NCI-H2227 (cell line): Measurements from ENCODE around the gene CDKL5.

Experiments used
- DNase-seq: peaks from one replicate; lab custom pipeline; 2025; ENCODE audit not compliant: unreplicated experiment; lab: John Stamatoyannopoulos, UW

Gene CDKL5

GRCh38 chrX:18455384-18455783, 30.0 kb downstream of the CDKL5 start:
- no peak for DNase-seq

- no peak for DNase-seq
Observed at GRCh38 chrX:18457000-18457399, 31.6 kb downstream of the CDKL5 start.

DNA sequence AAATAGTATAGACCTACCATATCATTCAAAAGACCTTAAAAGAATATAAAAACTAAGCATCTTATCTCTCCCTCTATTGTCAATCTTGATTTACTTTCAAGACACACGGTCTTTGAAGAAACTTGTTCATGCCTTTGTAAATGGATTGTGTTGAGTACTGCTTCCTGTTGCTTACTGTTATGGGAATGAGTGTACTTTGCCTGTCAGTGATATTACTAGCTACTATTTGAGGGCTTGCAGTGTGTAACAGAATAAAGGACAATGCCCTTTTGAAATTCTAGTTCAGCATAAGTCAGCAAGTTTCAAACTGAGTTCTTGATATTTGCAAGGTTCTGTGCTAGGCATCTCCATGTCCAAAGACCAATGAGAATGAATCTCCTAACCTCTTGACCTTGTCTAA, 36.0 kb downstream of the CDKL5 start:
- no peak for DNase-seq

DNA sequence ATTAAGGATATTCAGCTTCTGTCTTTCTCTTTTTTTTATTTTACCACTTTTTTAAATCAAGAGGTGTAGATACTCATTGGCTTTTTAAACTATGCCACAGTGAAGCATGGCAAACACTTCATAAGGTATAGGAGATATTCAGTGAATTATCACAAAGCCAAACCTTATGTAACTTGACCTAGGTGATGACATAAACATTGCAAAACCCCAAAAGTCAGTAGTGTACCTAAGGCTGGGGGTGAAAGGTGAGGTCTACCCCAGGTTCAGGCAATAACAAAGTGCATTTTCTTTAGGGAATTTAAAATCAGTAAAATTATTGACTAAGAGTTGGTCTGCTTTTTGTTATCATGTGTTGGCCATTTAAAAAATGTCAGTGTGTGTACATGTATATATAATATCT, 39.1 kb downstream of the CDKL5 start:
- DNase-seq = no peak

GRCh38 chrX:18465051-18465450, 39.6 kb downstream of the CDKL5 start:
- no peak for DNase-seq

GRCh38 chrX:18468599-18468998, 43.2 kb downstream of the CDKL5 start:
- DNase-seq = no peak

- DNase-seq = no peak
Observed at GRCh38 chrX:18471296-18471695, 45.9 kb downstream of the CDKL5 start.

GRCh38 chrX:18490806-18491555, 65.6 kb downstream of the CDKL5 start:
- no peak for DNase-seq

DNA sequence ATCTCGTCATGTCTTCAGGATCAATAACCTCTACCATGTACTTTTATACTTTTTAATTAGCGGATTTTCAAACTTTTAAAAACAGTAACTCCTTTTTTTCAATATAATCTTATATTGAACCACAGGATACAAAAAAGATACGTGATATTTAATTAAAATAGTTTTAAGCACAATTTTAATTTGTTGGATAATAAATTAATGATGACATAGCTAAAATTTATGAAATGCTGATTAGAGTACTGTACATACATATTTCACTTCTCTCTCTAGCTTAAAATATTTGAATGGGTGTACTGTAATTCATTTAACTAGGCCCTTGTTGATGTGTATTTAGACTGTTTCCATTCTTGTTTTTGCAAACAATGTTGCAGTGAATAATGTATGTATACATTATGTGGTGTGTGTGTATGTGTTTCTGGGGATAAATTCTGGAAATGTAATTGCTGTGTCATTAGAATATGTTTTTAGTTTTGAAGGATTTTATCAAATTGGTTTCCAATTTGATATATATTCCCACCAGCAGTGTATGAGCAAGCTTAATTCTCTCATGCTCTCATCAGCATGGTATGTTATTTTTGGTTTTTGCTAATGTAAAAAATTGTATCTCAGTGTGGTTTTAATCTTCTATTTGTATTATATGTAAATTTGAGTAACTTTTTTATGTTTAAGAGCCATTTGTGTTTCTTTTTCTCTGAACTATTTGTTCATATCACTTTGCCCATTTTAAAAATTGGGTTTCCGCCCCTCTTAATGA, 66.4 kb downstream of the CDKL5 start:
- DNase-seq = no peak

DNA sequence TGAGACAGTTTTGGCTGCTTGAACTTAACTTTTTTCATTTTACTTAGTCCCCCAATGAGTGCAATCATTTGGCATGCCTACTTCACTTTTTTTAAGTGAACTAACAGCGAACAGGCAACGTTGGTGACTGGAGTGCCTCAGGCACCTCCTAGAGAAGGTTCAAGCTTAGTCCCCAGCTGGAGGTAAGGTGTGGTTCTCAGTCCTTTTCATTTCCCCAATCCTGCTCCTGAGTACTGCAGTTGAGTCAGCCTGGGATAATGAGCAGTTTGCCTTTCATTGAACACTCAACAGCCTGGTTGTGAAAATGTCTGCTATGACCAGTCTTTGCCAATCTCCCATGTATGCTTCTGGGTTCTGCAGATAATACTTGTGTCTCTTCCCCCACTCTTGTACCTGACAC, 109.5 kb downstream of the CDKL5 start:
- no peak for DNase-seq

GRCh38 chrX:18537068-18537467, 111.7 kb downstream of the CDKL5 start:
- no peak for DNase-seq

GRCh38 chrX:18537524-18537923, 112.1 kb downstream of the CDKL5 start:
- peak; percentile 20 for DNase-seq

- DNase-seq = no peak
Observed at GRCh38 chrX:18542131-18542530, 116.7 kb downstream of the CDKL5 start.

GRCh38 chrX:18542905-18543304, 117.5 kb downstream of the CDKL5 start:
- no peak for DNase-seq

DNA sequence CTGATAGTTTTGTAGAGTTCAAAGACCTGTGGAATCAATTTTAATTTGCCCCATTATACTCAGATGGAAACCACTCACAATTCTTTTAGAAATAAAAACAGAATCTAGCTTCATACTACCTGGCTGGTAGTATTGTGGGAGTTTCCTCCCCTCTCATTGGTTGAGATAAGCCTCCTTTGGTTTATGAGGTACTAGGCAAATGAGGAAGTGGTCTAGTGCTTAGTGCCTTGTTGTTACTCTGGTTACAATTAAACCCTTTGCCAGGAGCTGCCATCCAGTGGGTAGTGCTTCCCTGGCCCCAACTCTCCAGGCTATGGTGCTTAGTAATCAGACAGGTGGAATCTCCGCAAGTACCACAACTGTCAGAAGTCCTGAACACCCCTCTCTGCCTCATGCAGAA, 118.3 kb downstream of the CDKL5 start:
- DNase-seq = no peak

GRCh38 chrX:18545771-18546170, 120.4 kb downstream of the CDKL5 start:
- DNase-seq = no peak

GRCh38 chrX:18548996-18549395, 123.6 kb downstream of the CDKL5 start:
- DNase-seq = no peak

DNA sequence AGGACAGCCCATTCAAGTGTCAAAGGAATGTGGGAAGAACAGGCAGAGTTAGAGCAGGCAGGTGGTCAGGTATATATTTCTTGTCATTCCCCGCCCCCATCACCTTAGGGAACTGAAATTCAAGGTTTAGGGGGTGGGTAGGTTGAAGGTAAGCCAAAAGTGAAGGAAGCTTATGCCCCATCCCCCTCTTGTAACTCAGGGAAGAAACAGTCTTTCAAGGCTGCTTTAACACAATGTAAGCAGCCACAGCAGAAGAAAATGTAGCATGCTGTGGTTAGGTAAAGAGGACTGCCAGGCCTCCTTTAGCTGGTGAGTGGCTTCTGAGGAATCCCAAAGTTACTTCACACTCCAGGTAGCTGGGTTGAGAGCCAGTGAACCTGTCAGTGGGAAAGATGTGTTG, 124.2 kb downstream of the CDKL5 start:
- DNase-seq = no peak

GRCh38 chrX:18557879-18558278, 132.5 kb downstream of the CDKL5 start:
- DNase-seq = no peak

GRCh38 chrX:18558799-18559198, 133.4 kb downstream of the CDKL5 start:
- DNase-seq = no peak

DNA sequence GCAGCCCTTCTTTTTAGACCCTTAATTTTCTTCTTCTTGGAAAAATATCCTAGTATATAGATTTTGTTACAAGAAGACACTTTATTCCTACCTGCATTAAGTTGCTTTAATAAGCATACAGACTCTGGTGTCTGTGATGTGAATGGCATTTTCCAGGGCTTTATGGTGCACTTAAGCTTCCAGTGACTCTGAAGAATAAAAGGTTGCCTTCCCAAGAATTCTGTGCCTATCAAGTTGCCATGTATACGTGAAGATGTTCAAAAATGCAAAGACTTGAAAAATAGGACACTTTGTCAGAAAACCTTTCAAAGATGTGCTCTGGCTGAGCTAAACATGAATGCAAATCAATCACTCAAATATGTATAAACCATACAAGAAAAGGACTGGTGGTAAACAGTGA, 135.6 kb downstream of the CDKL5 start:
- DNase-seq = no peak

GRCh38 chrX:18565727-18566126, 140.3 kb downstream of the CDKL5 start:
- no peak for DNase-seq

- DNase-seq = no peak
Observed at GRCh38 chrX:18566748-18567147, 141.3 kb downstream of the CDKL5 start.
